A549 treated with CORT108297 at 1 μM for 4 hours (cell line): ENCODE results near the gene PDLIM4. TPM values are rescaled to one million over a fixed set of nuclear protein-coding genes. Genes with fewer than 3 reads are reported as not detected.

Source experiments
- total RNA-seq: library from RNA; stranded (reverse); fragments of 200-300 nt; extraction: Qiagen RNA extraction; gene quantifications from 5 replicates; pipeline ENCODE4 v1.2.3, GENCODE V29; 2022

The PDLIM4 gene
- 0.26 to 0.80 TPM (median 0.44 TPM) in 4 of 5 replicates, not detected in the other for total RNA-seq

DNA sequence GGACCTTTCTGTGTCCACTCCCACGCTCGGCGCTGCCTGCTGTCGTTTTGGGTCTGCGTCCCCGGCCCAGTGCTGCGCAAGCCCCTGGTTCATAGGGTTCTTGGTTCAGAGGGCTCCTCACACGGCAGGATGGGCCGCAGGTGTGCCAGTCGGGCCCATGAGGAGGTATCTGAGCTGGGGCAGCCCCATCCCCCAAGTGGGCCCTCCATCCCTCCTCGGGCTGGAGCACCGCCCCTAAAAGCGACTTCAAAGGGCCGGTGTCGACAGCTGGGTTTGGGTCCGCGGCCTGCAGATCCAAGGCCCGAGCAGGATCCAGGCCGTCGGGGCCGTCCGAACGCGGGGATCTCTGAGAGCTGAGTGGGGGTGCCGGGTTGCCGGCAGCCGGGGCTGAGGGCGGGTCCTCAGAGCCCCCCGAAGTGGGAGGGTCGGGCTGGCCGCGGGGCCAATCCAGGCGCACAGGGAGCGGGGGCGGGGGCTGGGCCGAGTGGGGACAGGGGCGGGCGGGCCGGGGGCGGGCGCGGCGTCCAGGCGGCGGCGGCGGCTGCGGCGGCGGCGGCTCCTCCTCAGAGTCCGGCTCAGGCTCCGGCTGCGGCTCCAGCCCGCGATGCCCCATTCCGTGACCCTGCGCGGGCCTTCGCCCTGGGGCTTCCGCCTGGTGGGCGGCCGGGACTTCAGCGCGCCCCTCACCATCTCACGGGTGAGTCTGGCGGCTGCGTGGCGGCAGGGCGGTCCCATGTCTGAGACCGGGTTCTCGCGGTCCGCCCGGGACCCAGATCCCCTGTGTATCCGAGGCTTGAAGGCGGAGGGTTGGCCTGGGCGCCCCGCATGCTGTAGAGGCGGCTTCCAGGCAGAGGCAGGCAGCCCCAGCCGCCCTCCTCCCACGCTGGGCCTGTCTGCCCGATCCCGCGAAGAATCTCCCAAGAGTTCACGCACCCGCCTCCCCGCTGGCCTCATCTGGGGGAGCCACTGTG lies at the start of gene PDLIM4:
Gene PDLIM4, plus strand, starts transcription at position 566 of the 971 bp plus-strand sequence. Its CDS starts 39 bp downstream, at position 605.

GRCh38 chr5:132227485-132228240 lies 29.8 kb upstream of the PDLIM4 start, which contains the start of gene P4HA2:
Gene P4HA2 (minus strand): TSS chr5:132227853. CDS start chr5:132218626, 9,227 bp downstream.

DNA sequence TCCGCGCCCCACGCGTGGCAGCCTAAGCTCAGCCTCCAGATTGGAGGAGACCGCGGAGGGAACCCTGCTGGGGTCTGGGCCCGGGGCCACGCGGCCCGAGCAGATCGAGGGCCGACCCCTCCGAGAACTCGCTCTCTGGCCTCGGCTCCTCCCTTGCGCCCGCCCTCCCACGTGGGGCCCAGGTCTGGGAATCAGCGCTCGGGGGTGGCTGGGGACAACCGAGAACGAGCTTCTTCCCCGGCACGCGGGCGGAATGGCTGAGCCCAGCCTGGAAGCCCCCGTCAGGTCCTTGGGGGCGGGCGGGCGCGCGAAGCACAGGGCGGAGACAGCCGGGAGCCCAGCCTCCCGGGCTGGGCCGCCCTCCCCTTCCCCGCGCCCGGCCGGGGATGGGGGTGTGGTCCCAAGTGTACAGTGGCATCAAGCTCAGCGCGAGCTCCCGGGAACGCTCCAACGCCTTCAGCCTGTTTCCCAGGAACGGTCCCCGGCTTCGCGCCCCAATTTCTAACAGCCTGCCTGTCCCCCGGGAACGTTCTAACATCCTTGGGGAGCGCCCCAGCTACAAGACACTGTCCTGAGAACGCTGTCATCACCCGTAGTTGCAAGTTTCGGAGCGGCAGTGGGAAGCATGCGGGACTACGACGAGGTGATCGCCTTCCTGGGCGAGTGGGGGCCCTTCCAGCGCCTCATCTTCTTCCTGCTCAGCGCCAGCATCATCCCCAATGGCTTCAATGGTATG lies 36.7 kb downstream of the PDLIM4 start, which contains the start of gene SLC22A4:
Gene SLC22A4, plus strand, starts transcription at position 403 of the 736 bp plus-strand sequence. Its CDS starts 223 bp downstream, at position 626.

Other genes starting within 250 kb of the PDLIM4 start
- gene ACSL6, start 246.0 kb upstream of the PDLIM4 start, total RNA-seq, result 0.03 to 0.17 TPM (median 0.12 TPM) in 4 of 5 replicates, not detected in the other
- not detected in 5 replicates for gene IL3, start 197.0 kb upstream of the PDLIM4 start, total RNA-seq
- gene CSF2, start 183.9 kb upstream of the PDLIM4 start, total RNA-seq, result 0.33 to 1.7 TPM (median 0.37 TPM) in 5 replicates
- 37.2 to 50.0 TPM (median 44.5 TPM) in 5 replicates for gene P4HA2, start 29.8 kb upstream of the PDLIM4 start, total RNA-seq
- gene SLC22A4, start 36.7 kb downstream of the PDLIM4 start, total RNA-seq, result 4.0 to 4.9 TPM (median 4.3 TPM) in 5 replicates
- gene SLC22A5, start 112.0 kb downstream of the PDLIM4 start, total RNA-seq, result 21.6 to 26.6 TPM (median 23.7 TPM) in 5 replicates
- gene IRF1, start 233.1 kb downstream of the PDLIM4 start, total RNA-seq, result 29.4 to 45.1 TPM (median 39.5 TPM) in 5 replicates